C4-2B (cell line): ENCODE results near the gene PPM1L.
"Not testable (repeated sequence)": the region's sequence is repeated elsewhere in the genome, so short reads cannot be mapped to it uniquely, and the experiment has no call there.

Source experiments
- H3K27ac ChIP-seq: fragments of 450-650 bp; 2 replicates; pipeline ENCODE4 v1.5.1; 2017
- ZFX ChIP-seq: fragments of 450-650 bp; IDR thresholded peaks from 2 replicates; pipeline ENCODE4 v1.6.1; 2017
- TF ChIP-seq, protein P1 (sequence below): fragments of 450-650 bp; conservative IDR thresholded peaks from 2 replicates; pipeline ENCODE4 v1.5.1; 2017; ENCODE audit warnings: mild to moderate bottlenecking

Gene PPM1L

DNA sequence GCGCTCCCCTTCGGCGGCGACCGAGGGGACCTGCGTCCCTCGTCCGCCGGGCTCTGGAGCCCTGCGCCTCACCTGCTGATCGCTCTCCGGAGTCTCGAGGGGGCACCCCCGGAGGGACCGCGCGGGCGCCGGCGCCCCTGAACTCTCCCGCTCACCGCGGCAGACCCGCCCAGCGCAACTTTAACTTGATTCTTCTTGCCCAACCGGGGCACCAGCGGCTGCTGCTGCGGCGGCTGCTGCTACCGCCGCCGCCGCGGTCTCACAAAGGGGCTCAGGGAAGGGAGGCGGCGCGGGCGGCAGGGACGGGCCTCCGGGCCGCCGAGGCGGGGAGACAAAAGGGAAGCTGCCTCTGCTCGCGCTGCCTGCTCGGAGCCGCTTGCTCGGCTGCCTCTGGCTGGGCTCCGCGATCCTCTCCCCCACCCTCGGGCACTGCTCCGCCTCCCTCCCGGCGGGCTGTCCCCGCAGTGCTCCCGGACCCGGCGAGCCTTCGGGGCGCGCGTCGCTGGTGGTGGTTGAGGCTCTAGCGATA lies at the start of gene PPM1L:
TSS of gene PPM1L (plus strand) at position 456 of the 529 bp plus-strand sequence.
- peak within 1 kb of the TSS; percentile 66 for H3K27ac ChIP-seq
- TF ChIP-seq ZFX = no peak
- TF ChIP-seq, protein P1, sequence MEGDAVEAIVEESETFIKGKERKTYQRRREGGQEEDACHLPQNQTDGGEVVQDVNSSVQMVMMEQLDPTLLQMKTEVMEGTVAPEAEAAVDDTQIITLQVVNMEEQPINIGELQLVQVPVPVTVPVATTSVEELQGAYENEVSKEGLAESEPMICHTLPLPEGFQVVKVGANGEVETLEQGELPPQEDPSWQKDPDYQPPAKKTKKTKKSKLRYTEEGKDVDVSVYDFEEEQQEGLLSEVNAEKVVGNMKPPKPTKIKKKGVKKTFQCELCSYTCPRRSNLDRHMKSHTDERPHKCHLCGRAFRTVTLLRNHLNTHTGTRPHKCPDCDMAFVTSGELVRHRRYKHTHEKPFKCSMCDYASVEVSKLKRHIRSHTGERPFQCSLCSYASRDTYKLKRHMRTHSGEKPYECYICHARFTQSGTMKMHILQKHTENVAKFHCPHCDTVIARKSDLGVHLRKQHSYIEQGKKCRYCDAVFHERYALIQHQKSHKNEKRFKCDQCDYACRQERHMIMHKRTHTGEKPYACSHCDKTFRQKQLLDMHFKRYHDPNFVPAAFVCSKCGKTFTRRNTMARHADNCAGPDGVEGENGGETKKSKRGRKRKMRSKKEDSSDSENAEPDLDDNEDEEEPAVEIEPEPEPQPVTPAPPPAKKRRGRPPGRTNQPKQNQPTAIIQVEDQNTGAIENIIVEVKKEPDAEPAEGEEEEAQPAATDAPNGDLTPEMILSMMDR = no peak

DNA sequence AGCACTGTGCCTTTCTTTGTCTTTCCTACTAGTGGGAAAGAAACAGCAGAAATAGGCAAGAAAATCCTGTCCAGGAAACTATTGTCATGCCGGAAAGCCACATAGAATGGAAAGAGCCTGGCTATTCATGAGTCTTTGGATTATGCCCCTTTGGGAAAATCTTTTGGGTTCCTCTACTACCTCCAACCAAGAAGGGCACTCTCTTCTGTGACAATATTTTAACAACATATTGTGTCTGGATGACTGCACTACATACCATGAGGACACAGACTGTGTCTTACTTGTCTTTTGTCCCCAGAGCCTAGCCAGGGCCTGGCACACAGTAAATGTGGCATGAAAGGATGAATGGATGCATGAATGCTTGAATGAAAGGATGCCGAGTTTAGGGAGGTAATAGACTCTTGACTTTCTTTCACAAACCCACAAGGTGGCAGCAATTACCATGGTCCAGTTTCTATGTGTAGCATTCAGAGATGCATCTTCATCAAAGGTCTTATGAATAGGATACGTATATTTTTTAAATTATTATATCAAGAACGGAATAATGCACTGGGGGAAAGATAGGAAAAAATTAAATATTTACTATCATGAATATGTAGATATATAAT lies 48.7 kb upstream of the PPM1L start:
- TF ChIP-seq, protein P1 = peak; percentile 79
- no peak for TF ChIP-seq ZFX
- no peak overlapping the region for H3K27ac ChIP-seq

DNA sequence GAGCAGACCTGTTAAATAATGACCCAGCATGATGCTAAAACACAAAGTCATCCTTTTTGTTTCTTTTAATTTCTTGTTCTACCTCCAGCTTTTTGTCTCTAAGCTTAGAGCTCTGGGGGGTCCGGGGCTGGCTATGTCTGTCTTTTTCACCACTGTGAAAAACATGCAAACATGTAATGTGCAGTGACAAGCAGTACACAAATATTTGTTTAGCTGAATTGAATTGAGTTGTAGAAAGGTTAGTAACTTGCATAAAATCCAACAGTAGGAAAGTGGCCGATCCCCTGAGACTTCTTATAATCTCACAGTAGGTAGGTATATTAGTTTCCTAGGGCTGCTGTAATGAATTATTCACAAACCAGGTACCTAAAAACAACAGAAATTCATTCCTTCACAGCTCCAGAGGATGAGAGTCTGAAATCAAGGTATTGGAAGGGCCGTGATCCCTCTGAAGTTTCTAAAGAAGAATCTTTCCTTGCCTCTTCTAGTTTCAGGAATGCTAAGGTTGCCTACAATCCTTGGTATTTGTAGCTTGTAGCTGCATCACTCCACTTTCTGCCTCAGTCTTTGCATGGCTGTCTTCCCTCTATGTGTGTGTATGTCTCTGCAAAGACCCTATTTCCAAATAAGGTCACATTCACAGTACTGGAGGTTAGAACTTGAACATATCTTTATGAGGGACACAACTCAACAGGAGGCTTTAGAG lies 46.4 kb upstream of the PPM1L start:
- H3K27ac ChIP-seq = no peak overlapping the region
- TF ChIP-seq ZFX = no peak
- TF ChIP-seq, protein P1 = no peak

DNA sequence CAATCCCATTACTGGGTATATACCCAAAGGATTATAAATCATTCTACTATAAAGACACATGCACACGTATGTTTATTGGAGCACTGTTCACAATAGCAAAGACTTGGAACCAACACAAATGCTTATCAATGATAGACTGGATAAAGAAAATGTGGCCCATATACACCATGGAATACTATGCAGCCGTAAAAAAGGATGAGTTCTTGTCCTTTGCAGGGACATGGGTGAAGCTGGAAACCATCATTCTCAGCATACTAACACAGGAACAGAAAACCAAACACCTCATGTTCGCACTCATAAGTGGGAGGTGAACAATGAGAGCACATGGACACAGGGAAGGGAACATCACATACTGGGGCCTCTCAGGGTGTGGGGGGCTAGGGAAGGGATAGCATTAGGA lies 42.9 kb upstream of the PPM1L start:
- not testable (repeated sequence) for H3K27ac ChIP-seq

DNA sequence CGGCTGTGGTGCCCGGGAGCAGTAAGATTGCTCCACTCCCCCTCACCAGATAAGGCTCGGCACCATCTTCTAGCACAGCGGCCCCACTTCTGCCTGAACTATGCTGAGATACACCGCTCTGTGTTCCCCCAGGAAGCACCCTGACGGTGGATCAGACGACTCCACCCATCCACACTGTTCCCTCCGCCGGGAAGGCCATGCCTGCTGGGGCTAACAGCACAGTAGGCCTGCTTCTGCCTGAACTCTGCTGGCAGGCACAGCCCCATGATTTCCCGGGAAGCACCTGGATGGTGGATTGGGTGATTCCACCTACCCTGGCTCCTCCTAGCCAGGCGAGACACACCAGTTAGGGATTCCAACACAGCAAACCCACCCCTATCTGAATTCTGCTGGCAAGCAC lies 36.3 kb upstream of the PPM1L start:
- no peak; the same call in 1 of the 2 replicates for TF ChIP-seq ZFX
- TF ChIP-seq, protein P1 = no peak
- no peak overlapping the region for H3K27ac ChIP-seq

DNA sequence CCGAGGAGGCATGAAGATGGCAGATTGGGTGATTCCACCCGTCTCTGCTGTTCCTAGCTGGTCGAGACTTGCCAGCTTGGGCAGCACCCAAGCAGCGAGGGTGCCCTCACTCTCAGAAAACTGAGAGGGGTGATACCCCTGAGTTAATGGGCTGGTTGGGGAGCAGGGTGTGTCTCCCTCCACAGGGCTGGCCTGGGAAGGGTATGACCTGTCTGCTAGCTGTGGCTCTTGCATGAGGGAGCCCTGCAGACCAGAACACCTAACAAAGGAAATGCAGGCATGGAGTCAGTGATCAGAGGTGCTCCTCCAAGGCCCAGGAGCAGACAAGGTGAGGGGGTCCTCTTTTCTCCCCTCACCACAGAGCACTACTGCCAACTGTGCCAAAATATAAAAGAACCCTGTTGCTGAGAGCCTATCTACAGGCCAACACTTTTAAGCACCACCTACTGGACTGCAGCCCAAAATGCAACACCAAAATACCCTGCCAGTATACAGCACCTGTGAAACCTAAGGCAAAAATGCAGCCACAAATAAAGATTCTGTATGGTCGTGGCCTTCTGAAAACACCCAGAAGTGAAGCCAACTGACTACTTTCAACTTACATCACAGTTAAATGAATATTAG lies 35.8 kb upstream of the PPM1L start:
- H3K27ac ChIP-seq = no peak overlapping the region
- TF ChIP-seq, protein P1 = peak; percentile 24
- TF ChIP-seq ZFX = no peak

DNA sequence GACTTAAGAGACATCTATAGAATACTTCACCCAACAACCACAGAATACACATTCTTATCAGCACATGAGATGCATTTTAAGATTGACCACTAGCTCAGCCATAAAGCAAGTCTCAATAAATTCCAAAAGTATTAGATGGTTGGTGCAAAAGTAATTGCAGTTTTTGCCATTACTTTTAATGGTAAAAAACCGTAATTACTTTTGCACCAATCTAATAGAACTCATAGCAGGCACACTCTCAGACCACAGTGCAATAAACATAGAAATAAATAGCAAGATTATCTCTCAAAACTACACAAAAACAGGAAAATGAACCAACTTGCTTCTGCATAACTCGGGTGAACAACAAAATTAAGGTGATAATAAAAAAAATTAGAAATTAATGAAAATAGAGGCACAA lies 33.7 kb upstream of the PPM1L start:
- no peak for TF ChIP-seq ZFX
- TF ChIP-seq, protein P1 = no peak
- H3K27ac ChIP-seq = no peak overlapping the region
